NCI-H187 (cell line): Measurements from ENCODE around the gene BCL2A1.
"Not testable (repeated sequence)": the region's sequence is repeated elsewhere in the genome, so short reads cannot be mapped to it uniquely, and the experiment has no call there.

Experiments
- DNase-seq, 2 experiments: peaks; one replicate each; lab custom pipeline; 2025; lab: John Stamatoyannopoulos, UW

BCL2A1 gene

DNA sequence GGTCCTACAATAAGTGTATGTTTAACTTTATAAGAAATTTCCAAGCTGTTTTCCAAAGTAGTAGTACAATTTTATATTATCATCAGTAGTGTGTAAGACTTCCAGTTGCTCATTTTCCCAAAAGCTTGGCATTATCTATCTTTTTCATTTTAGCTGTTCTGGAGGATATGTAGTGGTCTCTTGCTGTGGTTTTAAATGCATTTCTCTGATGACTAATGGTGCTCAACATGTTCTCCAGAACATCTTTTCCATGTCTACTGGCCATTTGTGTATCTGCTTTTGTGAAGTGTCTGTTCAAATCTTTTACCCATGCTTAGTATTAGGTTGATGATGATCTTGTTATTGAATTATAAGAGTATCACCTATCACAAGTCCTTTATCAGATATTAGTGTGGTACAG is 13.3 kb downstream of the BCL2A1 start:
- DNase-seq, result no peak

DNA sequence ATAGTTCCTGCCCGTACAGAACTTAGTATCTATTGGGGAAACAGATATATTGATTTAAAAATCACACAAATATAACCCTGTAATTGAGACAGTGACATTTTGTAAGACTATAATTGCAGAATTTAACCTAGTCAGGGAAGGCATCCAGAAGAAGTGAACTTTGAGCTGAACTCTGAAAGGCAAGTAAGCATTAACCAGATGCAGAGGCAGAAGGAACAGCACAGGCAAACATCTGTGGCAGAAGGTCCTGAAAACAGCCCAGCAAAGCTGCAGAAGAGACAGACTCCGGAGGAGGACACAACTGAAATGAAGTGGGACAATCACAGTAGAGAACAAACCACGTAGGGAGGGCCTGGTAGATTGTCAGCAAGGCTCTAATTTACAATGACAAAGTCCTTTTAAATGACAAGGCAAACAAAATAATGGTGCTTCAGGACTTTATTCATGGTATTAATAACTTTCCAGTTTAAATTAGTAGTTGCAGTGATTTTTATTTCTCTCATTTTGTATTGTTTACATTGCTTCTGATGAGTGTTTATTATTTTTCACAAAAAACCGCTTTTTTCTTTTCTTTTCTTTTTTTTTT is 14.5 kb downstream of the BCL2A1 start:
- no peak for DNase-seq

DNA sequence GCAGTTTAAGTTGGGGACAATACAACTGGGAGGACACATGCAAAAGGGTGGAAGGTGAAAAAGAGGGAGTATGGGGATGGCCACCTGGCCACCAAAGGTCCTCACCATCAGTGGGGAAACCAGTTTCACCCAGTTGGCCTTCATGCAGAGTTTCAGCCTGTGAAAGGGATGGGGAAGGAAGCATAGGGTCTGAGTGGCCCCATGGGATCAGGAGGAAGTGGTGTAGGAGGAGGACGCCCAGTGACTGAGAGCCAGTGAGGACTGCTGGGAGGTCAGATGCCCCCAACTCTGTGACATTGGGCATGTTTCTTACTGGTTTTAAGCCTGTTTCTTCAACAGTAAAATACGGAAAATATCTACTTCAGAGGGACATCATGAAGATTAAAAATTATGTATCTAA is 16.3 kb downstream of the BCL2A1 start:
- DNase-seq, result no peak

DNA sequence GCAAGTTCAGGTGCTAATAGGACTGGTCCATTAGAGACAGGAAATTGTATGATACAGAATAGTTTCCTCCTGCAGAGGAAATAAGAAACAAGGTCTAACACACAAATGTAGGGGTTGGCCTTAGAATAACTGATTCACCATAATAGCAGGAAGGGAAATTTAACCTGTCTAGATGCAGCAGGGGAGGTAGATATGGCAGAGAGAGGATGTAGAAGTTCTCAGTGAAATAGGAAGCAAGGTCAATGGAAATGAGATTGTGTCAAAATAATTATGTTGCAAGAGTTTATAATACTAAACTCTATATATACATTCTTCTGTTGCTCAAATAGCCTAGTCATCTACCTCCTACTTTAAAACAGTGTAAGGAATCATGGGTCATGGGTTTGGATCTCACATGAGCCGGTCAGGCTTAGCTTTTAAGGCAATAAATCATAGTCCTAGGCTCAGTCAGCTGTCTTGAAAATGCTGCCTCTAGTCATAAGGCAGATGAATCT is 17.0 kb downstream of the BCL2A1 start:
- no peak for DNase-seq

DNA sequence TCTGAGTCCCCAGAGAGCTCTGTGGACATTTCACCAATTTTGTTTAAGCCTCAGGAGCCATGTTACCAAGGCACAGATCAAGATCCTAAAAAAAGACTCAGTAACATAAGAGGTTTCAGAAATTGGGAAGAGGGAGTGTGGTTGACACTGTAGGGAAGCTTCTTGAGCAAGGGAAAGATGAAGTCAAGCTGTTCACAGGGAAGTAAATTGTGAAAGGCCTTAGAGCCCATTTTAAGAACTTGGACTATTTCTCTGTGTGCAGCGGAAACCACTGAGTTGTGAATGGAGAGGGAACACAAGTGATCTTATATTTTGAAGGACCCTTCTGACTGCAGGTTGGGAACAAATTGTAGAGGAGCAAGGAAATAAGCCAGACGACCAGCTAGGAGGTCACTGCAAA is 18.7 kb downstream of the BCL2A1 start:
- no peak for DNase-seq

DNA sequence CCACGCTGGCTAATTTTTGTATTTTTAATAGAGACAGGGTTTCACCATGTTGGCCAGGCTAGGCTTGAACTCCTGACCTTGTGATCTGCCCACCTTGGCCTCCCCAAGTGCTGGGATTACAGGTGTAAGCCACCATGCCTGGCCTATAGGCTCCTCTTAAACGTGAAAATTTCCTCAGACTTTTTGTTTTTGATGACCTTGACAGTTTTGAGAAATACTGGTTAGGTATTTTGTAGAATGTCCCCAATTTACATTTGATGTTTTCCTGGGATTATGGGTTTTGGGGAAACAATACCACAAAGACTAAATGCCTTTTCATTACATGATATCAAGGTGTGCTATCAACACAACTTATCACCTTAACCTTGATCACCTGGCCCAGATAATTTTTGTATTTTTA is 20.7 kb downstream of the BCL2A1 start:
- no peak for DNase-seq

DNA sequence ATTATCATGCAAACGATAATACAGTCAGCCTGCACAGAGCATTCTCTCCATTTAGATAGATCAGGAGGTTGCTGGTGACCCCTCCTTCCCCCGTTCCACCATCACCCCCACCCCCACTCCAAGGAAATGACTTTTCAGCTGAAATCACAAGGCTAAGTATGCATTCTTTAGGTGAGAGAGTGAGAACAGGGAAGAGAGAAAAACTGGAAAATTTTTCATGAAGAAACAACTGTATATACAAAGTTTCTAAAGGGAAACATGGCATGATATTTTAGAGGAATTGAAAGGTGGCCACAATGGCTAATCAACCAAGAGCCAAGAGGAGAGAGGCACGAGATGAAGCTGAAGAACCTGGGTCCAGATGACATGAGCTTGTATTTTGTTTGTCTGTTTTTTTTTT is 22.2 kb downstream of the BCL2A1 start:
- DNase-seq, result no peak

DNA sequence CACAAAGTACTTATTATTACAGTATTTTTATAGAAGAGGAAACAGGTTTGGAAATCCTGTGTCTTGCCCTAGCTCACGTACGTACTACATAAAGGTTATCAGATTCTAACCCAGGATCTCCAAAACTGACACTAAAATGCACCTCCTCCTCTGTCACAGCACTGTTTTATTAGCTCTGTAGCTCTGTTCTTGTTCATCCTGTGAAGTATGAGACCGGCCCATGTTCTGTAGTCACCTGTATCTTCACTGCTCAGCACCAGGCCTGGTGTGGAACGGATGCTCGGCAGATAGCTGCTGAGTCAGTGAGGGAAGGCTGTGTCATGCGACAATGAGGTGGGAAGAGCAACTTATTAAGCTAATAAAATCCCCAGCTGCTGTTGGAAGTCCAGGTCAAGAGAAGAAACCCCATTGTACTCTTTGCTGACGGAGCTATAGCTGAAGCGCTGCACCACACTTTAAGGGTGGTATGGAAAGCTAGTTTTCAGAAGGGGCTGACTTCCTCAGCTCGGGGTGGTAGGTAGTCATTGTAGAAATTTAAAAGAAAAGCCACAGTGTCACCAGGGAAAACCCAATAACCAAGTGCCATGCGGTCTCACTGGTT is 22.8 kb downstream of the BCL2A1 start:
- DNase-seq, result no peak

DNA sequence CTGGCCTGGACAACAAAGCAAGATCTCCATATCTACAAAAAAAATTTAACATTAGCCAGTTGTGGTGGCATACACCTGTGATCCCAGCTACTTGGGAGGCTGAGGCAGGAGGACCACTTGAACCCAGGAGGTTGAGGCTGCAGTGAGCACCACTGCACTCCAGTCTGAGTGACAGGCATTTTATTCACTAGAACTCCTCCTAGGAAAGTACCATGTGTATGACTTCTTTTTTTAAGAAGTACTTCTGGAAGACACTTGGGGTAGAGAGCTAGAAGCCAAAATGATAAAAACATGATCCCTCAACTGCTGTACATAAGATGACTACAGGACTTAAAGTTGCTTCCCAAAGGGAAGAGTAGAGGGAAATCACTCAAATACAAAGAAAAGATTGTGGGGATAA is 24.0 kb downstream of the BCL2A1 start:
- no peak for DNase-seq

DNA sequence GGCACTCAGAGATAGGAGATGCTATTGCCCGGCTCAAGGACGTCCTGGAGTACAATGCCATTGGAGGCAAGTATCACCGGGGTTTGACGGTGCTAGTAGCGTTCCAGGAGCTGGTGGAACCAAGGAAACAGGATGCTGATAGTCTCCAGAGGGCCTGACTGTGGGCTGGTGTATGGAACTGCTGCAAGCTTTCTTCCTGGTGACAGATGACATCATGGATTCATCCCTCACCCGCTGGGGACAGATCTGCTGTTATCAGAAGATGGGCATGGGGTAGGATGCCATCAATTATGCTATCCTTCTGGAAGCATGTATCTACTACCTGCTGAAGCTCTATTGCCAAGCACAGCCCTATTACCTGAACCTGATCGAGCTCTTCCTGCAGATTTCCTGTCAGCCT is 26.4 kb downstream of the BCL2A1 start:
- DNase-seq, result no peak

DNA sequence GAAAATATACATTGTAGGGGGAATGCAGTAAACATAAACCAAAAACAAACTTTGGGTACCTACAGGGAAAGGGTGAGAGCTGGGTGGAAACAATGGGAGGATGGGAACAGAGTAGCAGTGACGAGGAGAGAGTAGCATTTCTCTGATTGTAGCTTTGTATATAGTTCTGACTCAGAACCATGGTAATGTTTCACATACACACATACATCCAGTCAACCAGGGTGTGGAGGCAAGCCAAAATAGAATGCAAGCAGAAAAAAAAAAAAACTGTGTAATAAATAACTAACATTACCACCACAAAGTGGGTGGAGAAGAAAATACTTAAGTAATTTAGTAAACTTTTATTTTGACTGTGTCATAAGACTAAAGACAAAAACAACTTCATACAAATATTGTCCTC is 27.2 kb downstream of the BCL2A1 start:
- no peak for DNase-seq

DNA sequence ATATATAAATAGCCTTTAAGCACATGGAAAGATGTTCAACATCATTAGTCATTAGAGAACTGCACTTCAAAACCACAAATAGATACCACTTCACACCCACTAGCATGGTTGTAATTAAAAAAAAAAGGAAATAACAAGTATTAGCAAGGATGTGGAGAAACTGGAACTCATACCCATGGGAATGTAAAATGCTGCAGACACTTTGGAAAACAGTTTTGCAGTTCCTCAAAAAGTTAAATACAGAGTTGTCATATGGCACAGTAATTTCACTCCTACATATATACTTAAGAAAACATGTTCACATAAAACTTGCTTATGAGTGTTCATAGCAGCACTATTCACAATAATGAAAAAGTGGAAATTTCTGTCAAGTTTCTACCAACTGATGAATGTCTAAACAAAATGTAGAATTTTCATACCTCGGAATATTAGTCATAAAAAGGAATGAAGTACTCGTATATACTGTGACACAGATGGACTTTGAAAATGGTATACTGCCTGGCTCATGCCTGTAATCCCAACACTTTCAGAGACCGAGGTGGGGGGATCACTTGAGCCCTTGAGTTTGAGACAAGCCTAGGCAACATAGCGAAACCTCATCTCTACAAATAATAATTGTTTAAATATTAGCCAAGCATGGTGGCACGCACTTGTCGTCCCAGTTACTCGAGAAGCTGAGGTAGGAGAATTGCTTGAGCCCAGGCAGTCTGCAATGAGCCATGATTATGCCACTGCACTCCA is 28.1 kb downstream of the BCL2A1 start:
- no peak for DNase-seq

DNA sequence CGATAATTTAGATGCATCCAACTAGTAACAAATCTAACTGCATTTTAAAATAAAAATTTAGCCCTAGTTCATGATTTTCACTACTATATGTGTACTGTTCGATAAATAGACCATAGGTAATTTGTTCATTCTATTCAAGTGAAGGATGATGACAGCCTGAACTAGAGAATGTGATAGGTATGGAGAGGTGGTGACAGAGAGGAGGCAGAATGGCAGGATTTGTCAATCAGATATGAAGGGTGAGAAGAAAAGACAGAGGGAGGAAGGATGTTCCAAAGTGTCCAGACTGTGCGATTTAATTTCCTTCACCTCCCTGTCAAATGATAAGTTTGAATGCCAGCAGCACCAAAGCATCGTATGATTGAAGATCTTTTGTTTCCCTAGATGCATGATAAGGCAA is 31.6 kb downstream of the BCL2A1 start:
- no peak for DNase-seq

DNA sequence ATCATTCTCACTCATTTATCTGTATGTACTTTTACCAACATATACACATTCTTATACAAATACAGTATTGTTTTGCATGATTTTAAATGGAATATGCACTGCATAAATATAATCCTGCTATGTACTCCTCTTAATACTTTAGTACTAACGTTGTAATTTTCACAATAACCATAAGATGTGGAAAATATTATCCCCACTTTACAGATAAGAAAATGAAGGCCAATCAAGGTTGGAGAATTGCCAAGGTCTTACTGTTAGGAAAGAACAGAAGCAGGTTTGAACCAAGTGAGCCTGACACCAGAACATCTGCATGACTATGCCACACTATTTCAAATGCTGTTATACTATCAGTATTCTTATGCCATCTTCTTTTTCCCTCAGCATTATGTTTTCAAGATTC is 32.9 kb downstream of the BCL2A1 start:
- no peak for DNase-seq

DNA sequence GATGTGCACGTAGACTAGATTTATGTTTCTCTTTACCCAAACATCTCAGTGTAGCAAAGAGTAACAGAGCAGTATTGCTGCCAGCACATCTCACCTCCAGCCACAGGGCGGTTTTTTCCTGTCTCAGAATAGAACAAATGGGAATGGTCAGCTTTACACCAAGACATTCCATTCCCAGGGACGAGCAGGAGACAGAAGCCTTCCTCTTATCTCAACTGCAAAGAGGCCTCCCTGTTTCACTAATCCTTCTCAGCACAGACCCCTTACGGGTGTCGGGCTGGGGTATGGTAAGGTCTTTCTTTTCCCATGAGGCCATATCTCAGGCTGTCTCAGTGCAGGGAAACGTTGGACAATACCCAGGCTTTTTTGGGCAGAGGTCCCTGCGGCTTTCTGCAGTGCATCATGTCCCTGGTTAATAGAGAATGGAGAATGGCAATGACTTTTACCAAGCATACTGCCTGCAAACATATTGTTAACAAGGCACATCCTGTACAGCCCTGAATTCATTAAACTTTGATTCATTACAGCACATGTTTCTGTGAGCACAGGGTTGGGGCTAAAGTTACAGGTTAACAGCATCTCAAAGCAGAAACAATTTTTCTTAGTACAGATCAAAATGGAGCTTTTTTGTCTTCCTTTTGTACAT is 35.3 kb downstream of the BCL2A1 start:
- not testable (repeated sequence) for DNase-seq

DNA sequence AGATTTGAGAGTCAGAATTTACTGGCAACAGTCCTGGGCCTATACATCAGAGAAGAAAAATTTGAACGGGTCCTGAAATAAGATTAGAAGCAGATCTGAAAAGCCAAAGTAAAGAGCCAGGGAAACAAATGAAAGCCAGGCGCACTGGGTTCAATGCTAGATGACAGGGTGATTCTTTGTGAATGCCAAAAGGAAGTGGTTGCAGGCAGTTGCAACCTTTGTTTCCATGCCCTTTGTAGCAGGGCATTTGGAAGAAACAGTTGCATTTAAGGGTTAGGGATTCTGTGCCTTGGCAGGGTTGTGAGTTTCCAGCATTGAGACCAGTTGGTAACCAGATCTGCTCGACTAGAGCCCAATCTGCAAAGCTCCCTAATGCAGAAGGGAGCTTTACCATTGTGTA is 37.8 kb downstream of the BCL2A1 start:
- no peak for DNase-seq

DNA sequence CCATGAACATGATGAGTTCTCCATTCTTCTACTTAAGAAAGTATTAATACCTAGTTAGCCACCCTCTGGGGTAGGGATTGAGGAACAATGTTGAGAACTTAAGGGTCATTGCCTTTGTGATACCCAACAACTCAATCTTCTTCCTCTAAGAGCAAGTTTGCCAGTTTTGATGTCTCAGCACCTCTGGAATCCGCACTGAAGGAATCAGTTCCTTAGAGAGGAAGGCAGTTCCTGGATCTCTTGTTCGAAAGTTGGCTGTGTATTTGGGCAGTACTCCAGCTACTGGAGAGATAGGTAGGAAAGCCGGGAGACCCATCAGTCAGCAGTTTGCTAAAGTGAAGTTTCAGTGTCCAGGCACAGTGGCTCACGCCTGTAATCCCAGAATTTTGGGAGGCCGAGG is 38.5 kb downstream of the BCL2A1 start:
- DNase-seq, result no peak

DNA sequence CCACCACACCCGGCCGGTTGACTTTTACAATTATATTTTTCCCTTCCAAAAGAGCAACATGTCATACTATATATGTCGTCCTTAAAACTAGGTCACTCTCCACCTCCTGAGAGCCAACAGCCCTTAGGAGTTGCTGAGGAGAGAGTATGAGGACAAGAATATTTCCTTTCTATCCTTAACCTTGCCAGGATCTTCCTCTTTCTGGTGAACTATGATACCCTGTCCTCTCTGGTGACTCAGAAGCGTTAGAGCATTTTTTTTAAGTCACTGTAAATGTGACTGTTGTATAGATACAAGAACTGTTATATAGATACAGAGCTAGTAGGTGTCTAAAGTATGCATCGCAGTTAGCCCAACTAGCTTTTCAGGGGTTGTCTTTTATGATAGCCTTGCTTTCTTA is 40.5 kb downstream of the BCL2A1 start:
- DNase-seq, result no peak

DNA sequence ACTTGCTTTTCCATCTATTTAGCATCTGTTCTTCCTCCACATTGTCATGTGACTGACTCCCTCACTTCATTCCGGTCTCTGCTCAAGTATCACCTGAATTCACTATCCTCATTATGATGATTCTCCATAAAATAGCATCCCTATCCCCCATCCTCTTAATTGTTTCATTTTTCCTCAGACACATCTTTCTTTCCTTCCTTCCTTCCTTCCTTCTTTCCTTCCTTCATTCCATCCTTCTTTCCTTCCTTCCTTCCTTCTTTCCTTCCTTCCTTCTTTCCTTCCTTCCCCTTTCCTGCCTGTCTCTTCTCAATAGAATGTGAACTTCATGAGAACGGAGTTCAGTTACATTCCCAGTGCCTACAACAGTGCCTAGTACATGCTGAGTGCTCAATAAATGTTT is 41.6 kb downstream of the BCL2A1 start:
- DNase-seq, result no peak

DNA sequence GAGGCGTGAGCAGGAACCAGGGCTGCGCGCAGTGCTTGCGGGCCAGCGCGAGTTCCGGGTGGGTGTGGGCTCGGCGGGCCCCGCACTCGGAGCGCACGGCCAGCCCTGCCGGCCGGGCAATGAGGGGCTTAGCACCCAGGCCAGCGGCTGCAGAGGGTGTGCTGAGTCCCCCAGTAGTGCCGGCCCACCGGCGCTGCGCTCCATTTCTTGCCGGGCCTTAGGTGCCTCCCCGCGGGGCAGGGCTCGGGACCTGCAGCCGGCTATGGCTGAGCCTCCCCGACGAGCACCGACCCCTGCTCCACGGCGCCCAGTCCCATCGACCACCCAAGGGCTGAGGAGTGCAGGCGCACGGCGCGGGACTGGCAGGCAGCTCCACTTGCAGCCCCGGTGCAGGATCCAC is 44.9 kb downstream of the BCL2A1 start:
- DNase-seq, result not testable (repeated sequence)

DNA sequence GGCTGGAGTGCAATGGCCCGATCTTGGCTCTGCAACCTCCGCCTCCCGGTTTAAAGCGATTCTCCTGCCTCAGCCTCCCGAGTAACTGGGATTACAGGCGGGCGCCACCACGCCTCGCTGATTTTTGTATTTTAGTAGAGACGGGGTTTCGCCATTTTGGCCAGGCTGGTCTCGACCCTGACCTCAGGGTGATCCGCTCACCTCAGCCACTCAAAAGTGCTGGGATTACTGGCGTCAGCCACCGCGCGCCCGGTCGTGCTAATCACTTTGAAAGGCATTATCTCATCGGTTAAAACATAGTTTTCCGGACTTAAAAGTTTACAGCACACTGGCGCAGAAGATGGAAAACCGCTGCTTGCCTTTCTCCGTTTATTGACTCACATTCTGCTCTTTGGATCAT is 46.6 kb downstream of the BCL2A1 start:
- no peak for DNase-seq

DNA sequence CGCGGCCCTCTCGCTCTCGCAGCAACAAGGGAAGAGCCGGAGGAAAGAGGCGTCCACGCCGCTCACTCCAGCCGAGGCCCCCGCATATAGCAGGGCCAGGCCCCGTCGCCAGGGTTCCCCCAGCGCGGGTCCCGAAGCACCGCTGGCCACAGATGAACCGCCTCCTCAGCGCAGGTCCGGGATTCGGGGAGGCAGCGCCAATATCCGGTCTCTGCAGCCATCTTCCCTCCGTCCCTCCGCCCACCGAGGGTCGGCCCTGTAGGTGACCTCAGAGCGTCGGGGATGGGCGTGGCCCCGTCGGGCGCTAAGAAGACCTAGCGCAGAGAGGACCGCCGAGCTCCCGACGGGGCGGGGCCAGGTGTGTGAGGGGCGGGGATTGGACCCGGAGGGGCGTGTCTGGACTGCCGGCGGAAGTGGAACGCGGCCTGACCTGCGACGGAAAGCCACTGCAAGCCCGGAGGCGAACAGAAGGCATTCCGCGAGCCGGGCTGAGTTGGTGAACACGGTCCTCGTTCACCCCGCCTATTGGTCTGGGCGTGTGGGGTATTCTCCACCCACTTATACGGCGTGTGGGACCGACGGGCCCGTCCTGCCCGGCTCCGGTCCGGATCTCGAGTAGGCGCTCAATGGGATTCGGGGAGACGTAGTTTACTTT is 47.4 kb downstream of the BCL2A1 start:
- peak; percentile 82 to 94 for DNase-seq
